Mammary epithelial cell (primary cell): ENCODE data around the gene PCDHA1.

Experiments used
- EZH2 ChIP-seq: IDR thresholded peaks from 2 replicates; pipeline ENCODE4 v1.6.1; 2012; ENCODE audit warnings: low read length, inconsistent platforms, borderline replicate concordance
- TF ChIP-seq, protein P1 (sequence below), 2 donors: IDR thresholded peaks in 1 of 2; conservative IDR thresholded peaks in 1 of 2; 2 replicates each; pipeline ENCODE4 v1.5.1; 2011 to 2012; ENCODE audit warnings: inconsistent platforms in 2 of 2, low read length in 2 of 2, mild to moderate bottlenecking in 2 of 2, control low read depth in 1 of 2, low read depth in 1 of 2; ENCODE audit not compliant: insufficient read depth in 1 of 2; ENCODE audit errors: extremely low read depth in 1 of 2

DNA sequence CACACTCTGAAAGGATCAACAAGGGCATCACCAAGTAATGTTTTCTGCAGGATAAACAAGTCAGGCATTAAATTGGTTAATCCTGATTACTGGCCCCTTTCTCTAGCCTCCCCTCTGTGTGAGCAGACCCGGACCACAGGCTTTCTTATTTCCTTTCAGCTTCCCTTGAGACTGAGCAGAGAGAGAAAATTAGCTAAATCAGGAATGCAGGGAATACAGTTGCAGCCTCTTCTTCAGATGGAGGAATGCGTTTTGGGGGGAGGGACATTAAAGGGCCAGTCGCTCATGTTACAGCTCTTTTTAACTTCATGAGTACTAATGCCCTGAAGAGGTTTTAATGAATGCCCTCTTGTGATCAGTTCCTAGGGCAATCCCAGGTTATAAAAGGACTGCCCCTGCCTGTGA, 200.2 kb downstream of the PCDHA1 start:
- TF ChIP-seq, protein P1, sequence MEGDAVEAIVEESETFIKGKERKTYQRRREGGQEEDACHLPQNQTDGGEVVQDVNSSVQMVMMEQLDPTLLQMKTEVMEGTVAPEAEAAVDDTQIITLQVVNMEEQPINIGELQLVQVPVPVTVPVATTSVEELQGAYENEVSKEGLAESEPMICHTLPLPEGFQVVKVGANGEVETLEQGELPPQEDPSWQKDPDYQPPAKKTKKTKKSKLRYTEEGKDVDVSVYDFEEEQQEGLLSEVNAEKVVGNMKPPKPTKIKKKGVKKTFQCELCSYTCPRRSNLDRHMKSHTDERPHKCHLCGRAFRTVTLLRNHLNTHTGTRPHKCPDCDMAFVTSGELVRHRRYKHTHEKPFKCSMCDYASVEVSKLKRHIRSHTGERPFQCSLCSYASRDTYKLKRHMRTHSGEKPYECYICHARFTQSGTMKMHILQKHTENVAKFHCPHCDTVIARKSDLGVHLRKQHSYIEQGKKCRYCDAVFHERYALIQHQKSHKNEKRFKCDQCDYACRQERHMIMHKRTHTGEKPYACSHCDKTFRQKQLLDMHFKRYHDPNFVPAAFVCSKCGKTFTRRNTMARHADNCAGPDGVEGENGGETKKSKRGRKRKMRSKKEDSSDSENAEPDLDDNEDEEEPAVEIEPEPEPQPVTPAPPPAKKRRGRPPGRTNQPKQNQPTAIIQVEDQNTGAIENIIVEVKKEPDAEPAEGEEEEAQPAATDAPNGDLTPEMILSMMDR (conservative IDR thresholded peaks at IDR 0.05 in 1 of 2, IDR thresholded peaks at IDR 0.05 in 1 of 2; ENCODE audit: extremely low read depth in 1 of 2, insufficient read depth in 1 of 2, low read depth in 1 of 2, low read length in 2 of 2): no peak
- TF ChIP-seq EZH2: no peak
